H1 (cell line): Measurements from ENCODE around the gene RGS6.

Source experiments
- EZH2 ChIP-seq: fragments of 200-600 bp; sonication (generic); IDR thresholded peaks from 2 replicates; pipeline ENCODE4 v1.7.1; 2012; ENCODE audit warnings: low read depth, mild to moderate bottlenecking, moderate library complexity, low read length, inconsistent platforms; ENCODE audit not compliant: severe bottlenecking
- TCF12 ChIP-seq: IDR thresholded peaks from 2 replicates; pipeline ENCODE4 v1.6.1; 2011; ENCODE audit warnings: low read depth, mild to moderate bottlenecking, low read length

DNA sequence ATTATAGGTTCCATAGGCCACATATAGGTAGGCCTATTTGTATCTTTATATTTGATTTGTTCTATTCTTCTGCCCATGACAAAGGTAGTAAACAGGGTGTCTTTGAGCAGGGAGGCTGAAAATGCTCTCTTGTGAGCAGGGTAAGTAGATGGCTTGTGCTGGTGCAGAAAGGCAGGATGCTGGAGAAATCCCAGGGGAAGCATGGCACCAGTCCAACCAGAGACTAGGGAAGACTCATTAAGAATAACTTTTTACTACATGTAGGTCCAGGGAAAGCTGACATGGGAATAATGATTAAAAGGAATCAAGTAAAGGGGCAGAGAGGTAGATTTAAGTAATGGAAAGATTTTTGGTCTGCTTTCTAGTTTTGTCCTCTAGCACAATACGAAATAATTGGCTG lies 245.0 kb downstream of the RGS6 start:
- no peak for TF ChIP-seq TCF12
- no peak for TF ChIP-seq EZH2
